Right cardiac atrium (tissue), 5 donors: ENCODE data around the gene IQSEC1. TPM values are rescaled to one million over a fixed set of nuclear protein-coding genes. Genes with fewer than 3 reads are reported as not detected.

ENCODE experiments used
- ATAC-seq, 2 donors: fragments of 200-7000 bp; cut with Tn5 transposase; one replicate each; pipeline versions ENCODE4 v1.8.0 to v1.9.1; 2020; ENCODE audit warnings: moderate library complexity in 2 of 2, mild to moderate bottlenecking in 1 of 2
- DNase-seq, 3 donors: peaks; one replicate each; pipeline ENCODE4 v3.0.0-alpha.2; 2020
- H3K27ac ChIP-seq: one replicate; pipeline ENCODE4 v1.5.1; 2013; ENCODE audit warnings: mild to moderate bottlenecking, low read length, control low read depth, moderate library complexity
- H3K27me3 ChIP-seq: one replicate; pipeline ENCODE4 v1.6.1; 2013; ENCODE audit not compliant: control insufficient read depth, insufficient read depth
- H3K4me1 ChIP-seq: one replicate; pipeline ENCODE4 v1.6.1; 2013; ENCODE audit warnings: low read length; ENCODE audit not compliant: control insufficient read depth, insufficient read depth
- H3K4me3 ChIP-seq: one replicate; pipeline ENCODE4 v1.5.1; 2013; ENCODE audit warnings: low read length, control low read depth
- H3K9me3 ChIP-seq: one replicate; pipeline ENCODE4 v1.6.1; 2013; ENCODE audit warnings: low read length; ENCODE audit not compliant: control insufficient read depth
- WGBS: extraction: QIAGEN DNeasy Blood & Tissue Kit; methylation state at CpG from one replicate; pipeline ENCODE4 v1.1.7; 2013; 5-methylcytosine and 5-hydroxymethylcytosine counted together
- intact Hi-C, 4 donors: fragments of 100-400 bp; cut with DNase I; formaldehyde crosslinking; loops; one replicate each; pipeline versions ENCODE4 v1.11.0 to v1.14.0; 2022 to 2023
- polyA plus RNA-seq: library from polyadenylated mRNA; stranded (reverse); fragments of 200-250 nt; gene quantifications from one replicate; pipeline ENCODE4 v1.2.3, GENCODE V29; 2013
- total RNA-seq, 4 donors: library from RNA; stranded (reverse); fragmentation: NEBNext Ultra II Directional; extraction: Animal tissue kit (Norgen Biotek cat#: 25700); gene quantifications; one replicate each; pipeline ENCODE4 v1.2.1, GENCODE V29; 2021
- donor health status: healthy with polysubstance abuse.
- donor health status: DM: no; HTN: yes; CAD: no.
- donor health status: DM: no; HTN: no; CAD: no.
- donor health status: DM: no; HTN: yes; CAD: no; lungs with severe emphysema.
- donor health status: DM: yes; HTN: yes; CAD: no.

IQSEC1 gene
- total and polyA plus RNA-seq, 5 donors = 31.1 to 72.6 (median 61.9) TPM

- intact Hi-C loops = no loop called here
- DNase-seq (no peak), ATAC-seq (no peak)
- 83% methylated on average over 8 of the region's 8 CpGs for WGBS
- H3K4me1 ChIP-seq = no peaks in the 10 kb centered on the region
- H3K27me3 ChIP-seq = no peaks in the 10 kb centered on the region
- no peak overlapping the region for H3K4me3 ChIP-seq
- H3K27ac ChIP-seq = no peak overlapping the region
- H3K9me3 ChIP-seq = no peaks in the 10 kb centered on the region
Measured at GRCh38 chr3:13037458-13038117, 35.6 kb downstream of the IQSEC1 start.

GRCh38 chr3:13034861-13035260, 38.4 kb downstream of the IQSEC1 start:
- Histone ChIP-seq H3K9me3 (no peaks in the 10 kb centered on the region), H3K4me1 (no peaks in the 10 kb centered on the region), H3K27me3 (no peaks in the 10 kb centered on the region), H3K27ac (no peak overlapping the region), H3K4me3 (no peak overlapping the region)
- ATAC-seq (peak; percentile 16 to 17), DNase-seq (peak in 1 of 3 donors; percentile 55)
- intact Hi-C loops = no loop called here
- WGBS = 84% methylated on average over 5 of the region's 5 CpGs

DNA sequence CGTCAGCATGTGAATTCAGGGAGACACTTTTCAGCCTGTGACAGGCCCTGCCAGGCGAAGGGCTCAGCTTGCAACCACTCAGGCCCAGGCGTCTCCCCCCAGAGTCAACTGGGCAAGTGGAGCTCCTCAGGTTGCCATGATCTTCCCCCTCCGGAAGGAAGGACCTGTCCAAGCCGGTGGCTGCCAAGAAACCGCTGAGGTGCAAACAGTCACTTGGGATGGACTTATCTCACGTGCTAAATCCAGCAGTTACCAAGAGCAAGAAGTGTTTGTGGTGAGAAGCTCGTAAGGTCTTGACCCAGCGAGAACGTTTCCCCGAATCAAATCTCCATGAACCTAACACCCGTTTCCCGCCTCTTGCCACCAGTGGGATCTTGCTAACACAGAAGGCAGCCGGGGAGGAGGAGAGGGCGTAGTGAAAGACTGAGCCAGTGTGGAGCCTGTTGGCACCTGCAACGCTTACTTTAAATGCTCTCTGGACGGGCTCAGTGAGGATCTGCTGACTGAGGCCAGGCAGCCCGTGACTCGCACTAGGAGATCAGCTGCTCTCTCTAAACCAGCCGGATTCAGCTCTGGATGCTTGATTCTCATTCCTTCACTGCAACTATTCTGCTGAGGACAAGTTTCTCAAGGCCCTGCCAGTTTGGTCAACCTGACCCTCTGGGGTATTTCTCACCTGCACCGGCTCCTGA, 39.0 kb downstream of the IQSEC1 start:
- DNase-seq (peak in 1 of 3 donors; percentile 56), ATAC-seq (peak in 1 of 2 donors; percentile 54)
- intact Hi-C loops = no loop called here
- H3K27me3 ChIP-seq = no peaks in the 10 kb centered on the region
- WGBS = 75% methylated on average over 21 of the region's 21 CpGs
- no peaks in the 10 kb centered on the region for H3K4me1 ChIP-seq
- no peak overlapping the region for H3K4me3 ChIP-seq
- no peak overlapping the region for H3K27ac ChIP-seq
- no peaks in the 10 kb centered on the region for H3K9me3 ChIP-seq

- 96% methylated on average over 13 of the region's 13 CpGs for WGBS
- H3K4me1 ChIP-seq = no peaks in the 10 kb centered on the region
- DNase-seq (peak in 1 of 3 donors; percentile 26), ATAC-seq (no peak)
- H3K27ac ChIP-seq = no peak overlapping the region
- intact Hi-C loops = no loop called here
- no peaks in the 10 kb centered on the region for H3K9me3 ChIP-seq
- H3K4me3 ChIP-seq = no peak overlapping the region
- H3K27me3 ChIP-seq = no peaks in the 10 kb centered on the region
Measured at GRCh38 chr3:13032206-13032605, 41.0 kb downstream of the IQSEC1 start.

GRCh38 chr3:13031621-13032020, 41.6 kb downstream of the IQSEC1 start:
- no peak for ATAC-seq
- no peak overlapping the region for H3K4me3 ChIP-seq
- no peaks in the 10 kb centered on the region for H3K4me1 ChIP-seq
- no peaks in the 10 kb centered on the region for H3K27me3 ChIP-seq
- no peak for DNase-seq
- no peak overlapping the region for H3K27ac ChIP-seq
- intact Hi-C loops = no loop called here
- H3K9me3 ChIP-seq = no peaks in the 10 kb centered on the region
- WGBS = 83% methylated on average over 7 of the region's 7 CpGs

- H3K27ac ChIP-seq = no peak overlapping the region
- H3K4me1 ChIP-seq = no peaks in the 10 kb centered on the region
- ATAC-seq = no peak
- no peaks in the 10 kb centered on the region for H3K9me3 ChIP-seq
- H3K27me3 ChIP-seq = no peaks in the 10 kb centered on the region
- DNase-seq = peak in 1 of 3 donors; percentile 9
- H3K4me3 ChIP-seq = no peak overlapping the region
- 87% methylated on average over 9 of the region's 9 CpGs for WGBS
- intact Hi-C loops = no loop called here
Measured at GRCh38 chr3:13030684-13031083, 42.5 kb downstream of the IQSEC1 start.

GRCh38 chr3:13028010-13028821, 45.0 kb downstream of the IQSEC1 start:
- H3K9me3 ChIP-seq = no peaks in the 10 kb centered on the region
- H3K4me1 ChIP-seq = no peaks in the 10 kb centered on the region
- no peaks in the 10 kb centered on the region for H3K27me3 ChIP-seq
- H3K4me3 ChIP-seq = no peak overlapping the region
- ATAC-seq = peak in 1 of 2 donors; percentile 17
- intact Hi-C loops = no loop called here
- no peak overlapping the region for H3K27ac ChIP-seq
- no peak for DNase-seq
- 62% methylated on average over 11 of the region's 11 CpGs for WGBS

DNA sequence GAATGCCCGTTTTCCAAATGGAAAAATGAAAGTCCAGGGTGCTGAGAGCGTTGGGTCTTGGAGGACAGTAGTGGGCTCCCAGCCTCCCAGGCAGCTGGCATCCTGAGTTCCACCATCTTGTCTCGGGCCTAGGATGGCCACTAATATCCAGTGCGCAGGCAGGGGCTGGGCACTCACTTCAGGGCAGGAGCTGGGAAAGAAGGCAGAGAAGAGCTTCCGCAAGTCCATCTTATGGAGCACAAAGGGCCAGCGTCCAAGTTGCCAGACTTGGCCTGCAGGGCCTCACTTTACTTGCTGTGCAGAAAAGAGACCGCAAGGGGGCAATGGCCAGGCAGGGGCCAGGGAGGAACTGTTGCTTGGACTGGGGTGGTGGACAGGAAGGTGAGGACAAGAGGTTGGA, 46.1 kb downstream of the IQSEC1 start:
- no peak overlapping the region for H3K27ac ChIP-seq
- H3K4me1 ChIP-seq = peaks cover under 1% of the 10 kb centered on the region
- H3K9me3 ChIP-seq = no peaks in the 10 kb centered on the region
- intact Hi-C loops = no loop called here
- DNase-seq (peak in 1 of 3 donors; percentile 34), ATAC-seq (no peak)
- WGBS = 94% methylated on average over 7 of the region's 7 CpGs
- H3K4me3 ChIP-seq = no peak overlapping the region
- no peaks in the 10 kb centered on the region for H3K27me3 ChIP-seq

- intact Hi-C loops = no loop called here
- WGBS = 87% methylated on average over 3 of the region's 3 CpGs
- ATAC-seq = no peak
Measured at GRCh38 chr3:13026534-13026933, 46.7 kb downstream of the IQSEC1 start.

GRCh38 chr3:13025778-13026518, 47.3 kb downstream of the IQSEC1 start:
- 91% methylated on average over 10 of the region's 10 CpGs for WGBS
- ATAC-seq (no peak), DNase-seq (peak in 2 of 3 donors; percentile 32 to 42)
- no peaks in the 10 kb centered on the region for H3K27me3 ChIP-seq
- no peak overlapping the region for H3K4me3 ChIP-seq
- H3K27ac ChIP-seq = no peak overlapping the region
- intact Hi-C loops = no loop called here
- H3K4me1 ChIP-seq = peaks cover 5% of the 10 kb centered on the region
- H3K9me3 ChIP-seq = no peaks in the 10 kb centered on the region

More at GRCh38 chr3:13026534-13026933, 46.7 kb downstream of the IQSEC1 start:
- Histone ChIP-seq H3K4me1 (peaks cover 5% of the 10 kb centered on the region), H3K27ac (no peak overlapping the region), H3K27me3 (no peaks in the 10 kb centered on the region), H3K9me3 (no peaks in the 10 kb centered on the region), H3K4me3 (no peak overlapping the region)
- DNase-seq = no peak
